ES-I3 (cell line): ENCODE data around the gene CD2.

Experiments used
- H3K36me3 ChIP-seq: 2 replicates; pipeline ENCODE4 v1.6.1; 2013; ENCODE audit warnings: mild to moderate bottlenecking, low read length, control low read depth, moderate library complexity; ENCODE audit not compliant: insufficient read depth
- H3K4me1 ChIP-seq: 2 replicates; pipeline ENCODE4 v1.6.1; 2013; ENCODE audit warnings: mild to moderate bottlenecking, control low read depth, low read length; ENCODE audit not compliant: insufficient read depth
- H3K9ac ChIP-seq: 2 replicates; pipeline ENCODE4 v1.6.1; 2013; ENCODE audit warnings: low read depth, mild to moderate bottlenecking, low read length, moderate library complexity
- H3K9me3 ChIP-seq: 2 replicates; pipeline ENCODE4 v1.6.1; 2013; ENCODE audit warnings: mild to moderate bottlenecking, low read length, moderate library complexity; ENCODE audit not compliant: control insufficient read depth, insufficient read depth

Gene CD2

DNA sequence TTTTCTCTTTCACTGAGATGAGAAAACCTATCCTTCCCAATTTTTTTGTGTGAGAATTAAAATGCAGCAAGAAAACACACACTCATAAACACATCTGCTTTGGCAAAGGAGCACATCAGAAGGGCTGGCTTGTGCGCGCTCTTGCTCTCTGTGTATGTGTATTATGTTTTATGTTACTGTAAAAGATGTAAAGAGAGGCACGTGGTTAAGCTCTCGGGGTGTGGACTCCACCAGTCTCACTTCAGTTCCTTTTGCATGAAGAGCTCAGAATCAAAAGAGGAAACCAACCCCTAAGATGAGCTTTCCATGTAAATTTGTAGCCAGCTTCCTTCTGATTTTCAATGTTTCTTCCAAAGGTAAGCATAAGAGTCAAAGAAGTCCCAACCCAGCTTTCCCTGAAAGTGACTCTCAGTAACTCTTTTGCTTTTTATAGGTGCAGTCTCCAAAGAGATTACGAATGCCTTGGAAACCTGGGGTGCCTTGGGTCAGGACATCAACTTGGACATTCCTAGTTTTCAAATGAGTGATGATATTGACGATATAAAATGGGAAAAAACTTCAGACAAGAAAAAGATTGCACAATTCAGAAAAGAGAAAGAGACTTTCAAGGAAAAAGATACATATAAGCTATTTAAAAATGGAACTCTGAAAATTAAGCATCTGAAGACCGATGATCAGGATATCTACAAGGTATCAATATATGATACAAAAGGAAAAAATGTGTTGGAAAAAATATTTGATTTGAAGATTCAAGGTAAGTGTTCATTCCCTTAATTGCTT is at the start of gene CD2:
Gene CD2, plus strand, starts transcription at position 233 of the 780 bp plus-strand sequence. Its CDS starts 63 bp downstream, at position 296.
- no peaks in the 10 kb centered on the region for H3K36me3 ChIP-seq
- no peak within 1 kb of the TSS for H3K9ac ChIP-seq
- H3K9me3 ChIP-seq, result 0 out of 2 replicates have a peak, but pooled peaks cover under 1% of the 10 kb centered on the region
- no peaks in the 10 kb centered on the region for H3K4me1 ChIP-seq

GRCh38 chr1:116706123-116706522 is 48.1 kb upstream of the CD2 start:
- H3K36me3 ChIP-seq, result no peaks in the 10 kb centered on the region
- H3K4me1 ChIP-seq, result 0 out of 2 replicates have a peak, but pooled peaks cover under 1% of the 10 kb centered on the region
- H3K9me3 ChIP-seq, result no peaks in the 10 kb centered on the region; the same call in 1 of the 2 replicates
- H3K9ac ChIP-seq, result no peak overlapping the region

DNA sequence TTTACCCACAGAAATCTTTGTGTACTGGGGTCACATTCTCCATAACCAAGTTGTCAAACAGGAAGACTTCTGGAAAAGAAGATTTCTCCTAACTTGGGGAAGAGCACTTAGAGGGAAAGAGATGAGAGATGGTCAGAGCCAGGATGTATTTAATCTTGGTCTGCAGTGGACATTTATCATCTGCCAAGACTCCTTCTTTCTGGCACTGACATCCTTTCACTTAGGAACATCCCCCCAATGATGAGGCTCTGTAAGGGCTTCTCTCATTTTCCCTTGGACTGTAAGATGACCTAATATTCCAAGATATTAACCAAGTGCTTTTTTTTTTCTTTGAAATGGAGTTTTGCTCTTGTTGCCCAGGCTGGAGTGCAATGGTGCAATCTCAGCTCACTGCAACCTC is 47.4 kb upstream of the CD2 start:
- Histone ChIP-seq H3K9ac (no peak overlapping the region), H3K4me1 (peaks cover 8% of the 10 kb centered on the region), H3K36me3 (no peaks in the 10 kb centered on the region), H3K9me3 (no peaks in the 10 kb centered on the region; the same call in 1 of the 2 replicates)

- no peaks in the 10 kb centered on the region for H3K36me3 ChIP-seq
- H3K9me3 ChIP-seq, result no peaks in the 10 kb centered on the region; the same call in 1 of the 2 replicates
- peaks cover 19% of the 10 kb centered on the region for H3K4me1 ChIP-seq
- no peak overlapping the region for H3K9ac ChIP-seq
Observed at GRCh38 chr1:116708255-116708900, 45.9 kb upstream of the CD2 start.

DNA sequence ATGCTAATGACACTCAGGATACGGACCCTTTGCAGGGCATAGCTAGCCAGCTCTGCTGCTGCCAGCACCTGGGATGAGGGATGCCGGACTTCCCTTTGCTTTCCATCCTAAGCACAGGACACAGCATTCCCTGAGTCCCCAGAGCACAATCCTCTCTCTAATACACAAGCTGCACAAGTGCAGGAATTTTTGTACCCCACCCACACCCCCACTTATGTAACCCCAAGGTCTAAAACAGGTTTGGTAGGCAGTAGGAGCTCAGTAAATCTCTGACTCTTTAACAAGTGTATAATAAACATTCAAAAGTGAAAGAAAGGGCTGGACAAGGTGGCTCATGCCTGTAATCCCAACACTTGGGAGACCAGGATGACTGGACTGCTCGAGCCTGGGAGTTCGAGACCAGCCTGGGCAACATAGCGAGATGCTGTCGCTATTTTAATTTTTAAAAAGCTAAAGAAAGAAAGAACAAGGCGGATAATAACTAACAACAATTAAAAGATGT is 44.5 kb upstream of the CD2 start:
- no peaks in the 10 kb centered on the region for H3K36me3 ChIP-seq
- H3K9me3 ChIP-seq, result no peaks in the 10 kb centered on the region; the same call in 1 of the 2 replicates
- no peak overlapping the region for H3K9ac ChIP-seq
- H3K4me1 ChIP-seq, result peaks cover 19% of the 10 kb centered on the region

GRCh38 chr1:116710420-116711262 is 43.6 kb upstream of the CD2 start:
- Histone ChIP-seq H3K9me3 (peaks cover 4% of the 10 kb centered on the region; the same call in 1 of the 2 replicates), H3K4me1 (peaks cover 19% of the 10 kb centered on the region), H3K9ac (no peak overlapping the region), H3K36me3 (no peaks in the 10 kb centered on the region)

DNA sequence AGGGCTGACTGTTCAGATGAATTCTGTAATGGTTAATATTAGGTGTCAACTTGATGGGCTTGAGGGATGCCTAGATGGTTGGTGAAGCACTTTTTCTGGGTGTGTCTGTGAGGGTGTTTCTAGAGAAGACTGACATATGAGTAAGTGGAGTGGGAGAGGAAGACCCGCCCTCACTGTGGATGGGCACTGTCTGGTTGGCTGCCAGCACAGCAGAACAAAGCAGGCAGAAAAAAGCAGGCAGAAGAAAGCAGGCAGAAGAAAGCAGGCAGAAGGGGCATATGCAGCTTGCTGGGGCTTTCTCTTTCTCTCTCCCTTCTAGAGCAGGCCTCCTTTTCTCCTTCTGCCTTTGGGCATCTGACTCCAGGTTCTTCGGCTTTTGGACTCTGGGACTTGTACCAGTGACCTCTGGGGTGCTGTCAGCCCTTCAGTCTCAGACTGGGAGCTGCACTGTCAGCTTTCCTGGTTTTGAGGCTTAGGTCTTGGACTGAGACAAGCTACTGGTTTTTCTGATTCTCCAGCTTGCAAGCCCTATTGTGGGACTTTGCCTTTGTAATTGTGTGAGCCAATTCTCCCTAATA is 42.9 kb upstream of the CD2 start:
- Histone ChIP-seq H3K4me1 (peaks cover 19% of the 10 kb centered on the region), H3K9me3 (peaks cover 4% of the 10 kb centered on the region; the same call in 1 of the 2 replicates), H3K36me3 (no peaks in the 10 kb centered on the region), H3K9ac (no peak overlapping the region)

GRCh38 chr1:116712510-116712909 is 41.7 kb upstream of the CD2 start:
- H3K9me3 ChIP-seq, result peaks cover 4% of the 10 kb centered on the region; the same call in 1 of the 2 replicates
- H3K4me1 ChIP-seq, result peaks cover 19% of the 10 kb centered on the region
- no peaks in the 10 kb centered on the region for H3K36me3 ChIP-seq
- no peak overlapping the region for H3K9ac ChIP-seq

- Histone ChIP-seq H3K9ac (no peak overlapping the region), H3K9me3 (0 out of 2 replicates have a peak, but pooled peaks cover 4% of the 10 kb centered on the region), H3K36me3 (no peaks in the 10 kb centered on the region), H3K4me1 (peaks cover 19% of the 10 kb centered on the region)
Observed at GRCh38 chr1:116713474-116713873, 40.8 kb upstream of the CD2 start.

DNA sequence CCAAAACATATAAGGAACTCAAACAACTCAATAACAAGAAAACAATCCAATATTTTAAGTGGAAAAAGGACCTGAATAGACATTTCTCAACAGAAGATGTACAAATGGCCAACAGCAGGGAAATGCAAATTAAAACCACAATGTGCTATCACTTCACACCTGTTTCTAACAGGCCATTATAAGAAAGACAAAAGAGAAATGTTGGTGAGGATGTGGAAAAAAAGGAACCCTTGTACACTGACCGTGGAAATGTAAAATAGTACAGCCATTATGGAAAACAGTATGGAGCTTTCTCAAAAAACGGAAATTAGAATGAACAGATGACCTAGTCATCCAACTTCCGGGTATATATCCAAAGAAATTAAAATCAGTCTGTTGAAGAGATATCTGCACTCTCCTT is 37.8 kb upstream of the CD2 start:
- H3K9me3 ChIP-seq, result 0 out of 2 replicates have a peak, but pooled peaks cover 4% of the 10 kb centered on the region
- no peaks in the 10 kb centered on the region for H3K36me3 ChIP-seq
- H3K9ac ChIP-seq, result no peak overlapping the region
- peaks cover 15% of the 10 kb centered on the region for H3K4me1 ChIP-seq

DNA sequence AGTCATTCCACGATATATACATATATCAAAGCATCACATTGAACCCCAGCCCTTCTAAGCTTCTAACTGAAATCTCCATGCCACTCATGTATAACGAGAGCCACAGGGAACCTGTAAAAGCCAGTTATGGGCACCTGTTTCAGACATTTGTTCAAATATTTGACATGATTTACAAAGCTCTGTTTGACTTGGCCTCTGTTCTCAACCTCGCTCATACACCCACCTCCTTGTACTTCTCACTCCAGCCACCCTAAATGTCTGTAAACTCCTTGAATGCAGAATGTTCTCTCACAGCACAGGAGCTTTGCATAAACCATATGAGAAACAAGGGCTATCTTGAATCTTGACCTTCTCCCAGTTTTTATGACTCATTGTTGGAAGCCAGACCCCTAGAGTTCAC is 36.9 kb upstream of the CD2 start:
- Histone ChIP-seq H3K9ac (no peak overlapping the region), H3K36me3 (no peaks in the 10 kb centered on the region), H3K4me1 (peaks cover 6% of the 10 kb centered on the region; the same call in 1 of the 2 replicates), H3K9me3 (0 out of 2 replicates have a peak, but pooled peaks cover 4% of the 10 kb centered on the region)

DNA sequence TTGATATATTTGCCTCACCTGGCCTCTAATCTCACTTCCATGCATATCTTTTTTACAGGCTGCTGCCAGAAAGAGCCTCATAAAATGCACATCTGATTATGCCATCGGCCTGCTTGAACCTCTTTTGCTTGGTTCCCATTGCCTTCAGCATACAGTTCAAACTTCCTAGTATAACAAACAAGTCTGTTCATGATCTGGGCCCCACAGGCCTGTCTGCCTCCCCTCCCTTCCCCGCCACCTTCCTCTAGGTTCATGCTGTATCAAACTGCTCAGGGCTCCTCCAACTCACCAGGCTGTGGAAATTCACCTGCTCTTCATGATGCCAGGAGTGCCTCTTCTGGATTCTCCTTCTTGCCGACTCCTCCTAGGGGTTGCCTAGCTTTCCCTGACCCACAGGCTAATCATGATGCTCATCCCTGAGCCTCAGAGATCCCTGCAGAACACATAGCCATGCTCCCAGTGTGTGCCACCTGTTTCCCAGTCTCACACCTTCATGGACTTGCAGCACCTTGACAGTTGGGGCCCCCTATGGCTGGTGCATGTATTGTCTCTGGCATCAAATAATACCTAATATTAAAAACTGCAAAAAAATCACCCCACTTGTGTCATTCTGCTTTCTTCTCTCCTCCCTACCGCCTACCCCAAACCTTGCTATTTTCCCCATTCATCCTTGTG is 33.7 kb upstream of the CD2 start:
- Histone ChIP-seq H3K9ac (no peak overlapping the region), H3K36me3 (no peaks in the 10 kb centered on the region), H3K4me1 (no peaks in the 10 kb centered on the region), H3K9me3 (0 out of 2 replicates have a peak, but pooled peaks cover 2% of the 10 kb centered on the region)

DNA sequence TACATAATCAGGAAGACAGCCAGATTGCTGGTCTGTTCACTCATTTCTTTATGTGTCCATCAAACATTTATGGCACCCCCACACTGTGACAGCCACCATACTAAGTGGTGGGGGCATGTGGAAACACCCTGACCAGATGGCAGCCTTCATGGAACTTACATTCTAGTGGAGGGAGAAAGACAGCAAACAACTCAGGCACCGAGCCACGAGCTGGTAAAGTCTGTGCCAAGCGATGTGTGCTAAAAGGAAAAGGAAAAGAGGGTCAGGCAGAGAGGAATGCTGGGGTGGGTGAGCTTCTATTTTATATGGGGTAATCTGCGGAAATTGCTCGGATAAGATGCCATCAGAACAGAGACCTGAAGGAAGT is 33.2 kb upstream of the CD2 start:
- Histone ChIP-seq H3K9ac (no peak overlapping the region), H3K4me1 (no peaks in the 10 kb centered on the region), H3K9me3 (no peaks in the 10 kb centered on the region)

More for the DNA sequence above, 33.2 kb upstream of the CD2 start:
- H3K36me3 ChIP-seq, result no peaks in the 10 kb centered on the region
